Activated CD8-positive, alpha-beta T cell treated with anti-CD3 and anti-CD28 coated beads for 36 hours (primary cell): Measurements from ENCODE around the gene CCRL2. TPM values are rescaled to one million over a fixed set of nuclear protein-coding genes. Genes with fewer than 3 reads are reported as not detected.

ENCODE experiments used
- ATAC-seq: fragments of 200-7000 bp; cut with Tn5 transposase; one replicate; pipeline ENCODE4 v1.10.0; 2021; ENCODE audit warnings: mild to moderate bottlenecking, moderate library complexity
- CTCF ChIA-PET: fragments of 350-600 bp; sonication (Branson Sonifier 250); formaldehyde crosslinking; loops from one replicate; lab custom pipeline; 2021; ENCODE audit warnings: antibody characterized with exemption; lab: Charles Lee
- POLR2A ChIA-PET: fragments of 350-600 bp; sonication (Branson Sonifier 250); formaldehyde crosslinking; loops from one replicate; lab custom pipeline; 2021; ENCODE audit warnings: antibody characterized with exemption; lab: Charles Lee
- DNase-seq: peaks from one replicate; pipeline ENCODE4 v3.0.0-alpha.2; 2020
- H3K27ac Mint-ChIP-seq: one replicate; pipeline ENCODE4 v1.8.0; 2021; ENCODE audit warnings: mild to moderate bottlenecking, mixed read lengths
- H3K27me3 Mint-ChIP-seq: one replicate; pipeline ENCODE4 v1.8.0; 2021; ENCODE audit warnings: mixed read lengths
- H3K36me3 Mint-ChIP-seq: one replicate; pipeline ENCODE4 v1.8.0; 2021; ENCODE audit warnings: low read depth, mixed read lengths
- H3K4me1 Mint-ChIP-seq: one replicate; pipeline ENCODE4 v1.8.0; 2021; ENCODE audit warnings: low read depth, mixed read lengths
- H3K4me3 Mint-ChIP-seq: one replicate; pipeline ENCODE4 v1.8.0; 2021; ENCODE audit warnings: mild to moderate bottlenecking, moderate library complexity, mixed read lengths
- H3K9me3 Mint-ChIP-seq: one replicate; pipeline ENCODE4 v1.8.0; 2021; ENCODE audit warnings: mixed read lengths
- intact Hi-C: fragments of 100-400 bp; cut with micrococcal nuclease; formaldehyde crosslinking; loops from one replicate; pipeline ENCODE4 v1.10.0; 2022
- total RNA-seq, 2 experiments: library from RNA; stranded (reverse); gene quantifications; one replicate each; pipeline ENCODE4 v1.2.3, GENCODE V29; 2021
- TF ChIP-seq, protein P1 (sequence below): fragments of 200-600 bp; IDR thresholded peaks from one replicate; pipeline ENCODE4 v1.8.0; 2022; ENCODE audit warnings: antibody characterized with exemption, mild to moderate bottlenecking

The CCRL2 gene
- total RNA-seq, 2 experiments from 2014 or later, result 2.8 TPM

- no peak for DNase-seq
- Mint-ChIP-seq H3K36me3 (no peaks in the 10 kb centered on the region), H3K4me1 (peaks cover 10% of the 10 kb centered on the region), H3K9me3 (no peaks in the 10 kb centered on the region), H3K27me3 (peaks cover 4% of the 10 kb centered on the region), H3K27ac (no peak overlapping the region), H3K4me3 (no peak overlapping the region)
- POLR2A ChIA-PET, result interaction anchor here (1.0 kb wide), 1 partner anchor 53 kb away, joined by 3 read pairs; no protein-coding TSS in a partner anchor
- intact Hi-C loops, result no loop called here
- TF ChIP-seq, protein P1, sequence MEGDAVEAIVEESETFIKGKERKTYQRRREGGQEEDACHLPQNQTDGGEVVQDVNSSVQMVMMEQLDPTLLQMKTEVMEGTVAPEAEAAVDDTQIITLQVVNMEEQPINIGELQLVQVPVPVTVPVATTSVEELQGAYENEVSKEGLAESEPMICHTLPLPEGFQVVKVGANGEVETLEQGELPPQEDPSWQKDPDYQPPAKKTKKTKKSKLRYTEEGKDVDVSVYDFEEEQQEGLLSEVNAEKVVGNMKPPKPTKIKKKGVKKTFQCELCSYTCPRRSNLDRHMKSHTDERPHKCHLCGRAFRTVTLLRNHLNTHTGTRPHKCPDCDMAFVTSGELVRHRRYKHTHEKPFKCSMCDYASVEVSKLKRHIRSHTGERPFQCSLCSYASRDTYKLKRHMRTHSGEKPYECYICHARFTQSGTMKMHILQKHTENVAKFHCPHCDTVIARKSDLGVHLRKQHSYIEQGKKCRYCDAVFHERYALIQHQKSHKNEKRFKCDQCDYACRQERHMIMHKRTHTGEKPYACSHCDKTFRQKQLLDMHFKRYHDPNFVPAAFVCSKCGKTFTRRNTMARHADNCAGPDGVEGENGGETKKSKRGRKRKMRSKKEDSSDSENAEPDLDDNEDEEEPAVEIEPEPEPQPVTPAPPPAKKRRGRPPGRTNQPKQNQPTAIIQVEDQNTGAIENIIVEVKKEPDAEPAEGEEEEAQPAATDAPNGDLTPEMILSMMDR, result no peak
- no peak for ATAC-seq
- CTCF ChIA-PET, result no interaction called here
Measured at GRCh38 chr3:46397111-46397510, 9.9 kb upstream of the CCRL2 start.

GRCh38 chr3:46398186-46398955, 8.7 kb upstream of the CCRL2 start:
- H3K27me3 Mint-ChIP-seq, result peaks cover 4% of the 10 kb centered on the region

DNA sequence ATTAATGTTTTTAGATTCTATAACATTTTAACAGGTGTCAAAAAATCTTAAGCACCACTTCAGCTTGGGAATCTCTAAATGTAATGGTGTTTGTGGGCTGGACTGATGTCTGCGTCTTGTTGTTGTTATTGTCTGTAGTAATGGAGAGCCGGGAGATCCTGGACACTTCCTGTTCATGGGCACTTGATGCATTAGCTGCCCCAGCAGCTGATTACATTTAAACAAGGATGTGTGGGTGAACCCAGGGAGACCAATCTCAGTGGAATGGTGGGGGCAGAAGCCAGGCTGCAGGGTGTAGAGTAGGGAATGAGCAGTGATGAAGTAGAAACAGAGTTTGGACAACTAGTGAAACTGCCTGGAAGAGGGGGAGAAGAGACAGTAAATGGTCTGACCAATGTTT, 8.0 kb upstream of the CCRL2 start:
- POLR2A ChIA-PET, result interaction anchor here (1.2 kb wide), 1 partner anchor 16 kb away, joined by 4 read pairs; no protein-coding TSS in a partner anchor
- no peaks in the 10 kb centered on the region for H3K36me3 Mint-ChIP-seq

More at GRCh38 chr3:46398186-46398955, 8.7 kb upstream of the CCRL2 start:
- ChIA-PET CTCF (interaction anchor here (0.6 to 2.6 kb wide), 3 partner anchors 9 to 26 kb away, joined by 3 to 14 read pairs (median 3); no protein-coding TSS in a partner anchor), POLR2A (interaction anchor here (0.6 to 1.2 kb wide), 2 partner anchors 15 to 149 kb away, joined by 3 to 4 read pairs; no protein-coding TSS in a partner anchor)
- Mint-ChIP-seq H3K27ac (no peak overlapping the region), H3K36me3 (no peaks in the 10 kb centered on the region), H3K4me1 (peaks cover 10% of the 10 kb centered on the region), H3K4me3 (no peak overlapping the region), H3K9me3 (no peaks in the 10 kb centered on the region)
- DNase-seq, result no peak
- TF ChIP-seq, protein P1, result no peak
- no peak for ATAC-seq
- intact Hi-C loops, result no loop called here

GRCh38 chr3:46399557-46399956, 7.5 kb upstream of the CCRL2 start:
- peak; percentile 67 for ATAC-seq
- H3K36me3 Mint-ChIP-seq, result no peaks in the 10 kb centered on the region

More for the DNA sequence above, 8.0 kb upstream of the CCRL2 start:
- CTCF ChIA-PET, result interaction anchor here (0.6 to 2.6 kb wide), 5 partner anchors 9 to 470 kb away, joined by 3 to 14 read pairs (median 3); no protein-coding TSS in a partner anchor
- Mint-ChIP-seq H3K27me3 (peaks cover 4% of the 10 kb centered on the region), H3K27ac (no peak overlapping the region), H3K4me3 (no peak overlapping the region), H3K9me3 (no peaks in the 10 kb centered on the region), H3K4me1 (peaks cover 10% of the 10 kb centered on the region)
- ATAC-seq (no peak), DNase-seq (no peak)
- TF ChIP-seq, protein P1, result no peak
- intact Hi-C loops, result no loop called here

More at GRCh38 chr3:46399557-46399956, 7.5 kb upstream of the CCRL2 start:
- POLR2A ChIA-PET, result no interaction called here
- TF ChIP-seq, protein P1, result no peak
- Mint-ChIP-seq H3K9me3 (no peaks in the 10 kb centered on the region), H3K4me3 (no peak overlapping the region), H3K27ac (no peak overlapping the region), H3K4me1 (peaks cover 10% of the 10 kb centered on the region), H3K27me3 (peaks cover 4% of the 10 kb centered on the region)
- intact Hi-C loops, result no loop called here
- DNase-seq, result no peak
- CTCF ChIA-PET, result interaction anchor here (0.7 to 2.6 kb wide), 4 partner anchors 8 to 470 kb away, joined by 3 to 14 read pairs (median 3); no protein-coding TSS in a partner anchor
